Loucy (cell line): ENCODE measurements around the gene FSTL1.

Source experiments
- CTCF ChIP-seq: fragments of 200-600 bp; sonication (generic); conservative IDR thresholded peaks from 2 replicates; pipeline ENCODE4 v1.5.1; 2014; ENCODE audit warnings: mild to moderate bottlenecking, antibody characterized with exemption, low read length
- EZH2phosphoT487 ChIP-seq: fragments of 200-600 bp; IDR thresholded peaks from 2 replicates; pipeline ENCODE4 v1.6.1; 2018; ENCODE audit warnings: antibody characterized with exemption, mild to moderate bottlenecking, moderate library complexity, borderline replicate concordance

GRCh38 chr3:120432150-120432860 is 18.5 kb downstream of the FSTL1 start:
- TF ChIP-seq CTCF, result no peak
- TF ChIP-seq EZH2phosphoT487, result no peak
